Measurements from ENCODE around the gene MIOX.

DNA sequence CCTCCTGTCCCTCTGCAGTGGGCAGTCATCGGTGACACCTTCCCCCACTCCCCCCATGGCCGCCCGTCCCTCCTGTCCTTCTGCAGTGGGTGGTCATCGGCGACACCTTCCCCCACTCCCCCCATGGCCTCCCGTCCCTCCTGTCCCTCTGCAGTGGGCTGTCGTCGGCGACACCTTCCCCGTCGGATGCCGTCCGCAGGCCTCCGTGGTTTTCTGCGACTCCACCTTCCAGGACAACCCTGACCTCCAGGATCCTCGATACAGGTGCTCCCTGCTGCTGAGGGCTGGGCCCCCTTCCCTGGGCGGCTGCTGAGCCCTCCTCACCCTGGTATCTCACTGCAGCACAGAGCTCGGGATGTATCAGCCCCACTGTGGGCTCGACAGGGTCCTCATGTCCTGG, 2.2 kb downstream of the MIOX start:
- TF ChIP-seq GTF2F1 (IDR thresholded peaks at IDR 0.05; ENCODE audit: low read depth, low read length) (no peak), ZNF347 (CRISPR knock-in tag; IDR thresholded peaks at IDR 0.05; ENCODE audit: low read depth) (no peak), GTF2A2 (tag; IDR thresholded peaks at IDR 0.05) (no peak), ZNF354B (CRISPR knock-in tag; IDR thresholded peaks at IDR 0.05) (no peak), JUN (IDR thresholded peaks at IDR 0.05; ENCODE audit: borderline replicate concordance, low read depth, low read length) (no peak), JUN (CRISPR knock-in tag; IDR thresholded peaks at IDR 0.05; ENCODE audit: borderline replicate concordance) (no peak), RB1 (IDR thresholded peaks at IDR 0.05; ENCODE audit: low read depth) (no peak), TARDBP (IDR thresholded peaks at IDR 0.05) (no peak), TAF1 (IDR thresholded peaks at IDR 0.05; ENCODE audit: control insufficient read depth, extremely low read depth, insufficient read depth, low read length, severe bottlenecking) (no peak), LARP7 (IDR thresholded peaks at IDR 0.05) (no peak), ATF7 (IDR thresholded peaks at IDR 0.05) (no peak), EP300 (IDR thresholded peaks at IDR 0.05; ENCODE audit: low read length) (no peak), DPF2 (IDR thresholded peaks at IDR 0.05) (no peak)
- TF ChIP-seq, protein P1, sequence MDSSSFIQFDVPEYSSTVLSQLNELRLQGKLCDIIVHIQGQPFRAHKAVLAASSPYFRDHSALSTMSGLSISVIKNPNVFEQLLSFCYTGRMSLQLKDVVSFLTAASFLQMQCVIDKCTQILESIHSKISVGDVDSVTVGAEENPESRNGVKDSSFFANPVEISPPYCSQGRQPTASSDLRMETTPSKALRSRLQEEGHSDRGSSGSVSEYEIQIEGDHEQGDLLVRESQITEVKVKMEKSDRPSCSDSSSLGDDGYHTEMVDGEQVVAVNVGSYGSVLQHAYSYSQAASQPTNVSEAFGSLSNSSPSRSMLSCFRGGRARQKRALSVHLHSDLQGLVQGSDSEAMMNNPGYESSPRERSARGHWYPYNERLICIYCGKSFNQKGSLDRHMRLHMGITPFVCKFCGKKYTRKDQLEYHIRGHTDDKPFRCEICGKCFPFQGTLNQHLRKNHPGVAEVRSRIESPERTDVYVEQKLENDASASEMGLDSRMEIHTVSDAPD (CRISPR knock-in tag; IDR thresholded peaks at IDR 0.05): no peak
- TF ChIP-seq, protein P2, sequence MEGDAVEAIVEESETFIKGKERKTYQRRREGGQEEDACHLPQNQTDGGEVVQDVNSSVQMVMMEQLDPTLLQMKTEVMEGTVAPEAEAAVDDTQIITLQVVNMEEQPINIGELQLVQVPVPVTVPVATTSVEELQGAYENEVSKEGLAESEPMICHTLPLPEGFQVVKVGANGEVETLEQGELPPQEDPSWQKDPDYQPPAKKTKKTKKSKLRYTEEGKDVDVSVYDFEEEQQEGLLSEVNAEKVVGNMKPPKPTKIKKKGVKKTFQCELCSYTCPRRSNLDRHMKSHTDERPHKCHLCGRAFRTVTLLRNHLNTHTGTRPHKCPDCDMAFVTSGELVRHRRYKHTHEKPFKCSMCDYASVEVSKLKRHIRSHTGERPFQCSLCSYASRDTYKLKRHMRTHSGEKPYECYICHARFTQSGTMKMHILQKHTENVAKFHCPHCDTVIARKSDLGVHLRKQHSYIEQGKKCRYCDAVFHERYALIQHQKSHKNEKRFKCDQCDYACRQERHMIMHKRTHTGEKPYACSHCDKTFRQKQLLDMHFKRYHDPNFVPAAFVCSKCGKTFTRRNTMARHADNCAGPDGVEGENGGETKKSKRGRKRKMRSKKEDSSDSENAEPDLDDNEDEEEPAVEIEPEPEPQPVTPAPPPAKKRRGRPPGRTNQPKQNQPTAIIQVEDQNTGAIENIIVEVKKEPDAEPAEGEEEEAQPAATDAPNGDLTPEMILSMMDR (IDR thresholded peaks at IDR 0.05 in 2 of 3, conservative IDR thresholded peaks at IDR 0.05 in 1 of 3; ENCODE audit: insufficient read depth in 2 of 3, low read depth in 1 of 3, low read length in 3 of 3): no peak
